Neutrophil (primary cell): Measurements from ENCODE around the gene MYBPC3.
A peak's percentile ranks its signal among the peaks of the same experiment; 100 is the strongest.

Source experiments
- H3K27ac ChIP-seq: fragments of 200-600 bp; sonication (generic); 2 replicates; pipeline ENCODE4 v1.5.1; 2016; ENCODE audit warnings: mild to moderate bottlenecking, moderate library complexity
- H3K27me3 ChIP-seq: fragments of 200-600 bp; sonication (generic); 2 replicates; pipeline ENCODE4 v1.6.0; 2016; ENCODE audit warnings: mild to moderate bottlenecking
- H3K36me3 ChIP-seq: fragments of 200-600 bp; sonication (generic); 2 replicates; pipeline ENCODE4 v1.5.1; 2017
- H3K4me1 ChIP-seq, 2 experiments: fragments of 200-600 bp in 1 of 2; sonication (generic) in 1 of 2; 1 replicate in 1 of 2; 2 replicates in 1 of 2; pipeline versions ENCODE4 v1.5.1 to v1.6.1; 2013 to 2016; ENCODE audit warnings: low read depth in 1 of 2, low read length in 1 of 2, mild to moderate bottlenecking in 1 of 2, moderate library complexity in 1 of 2; ENCODE audit not compliant: control insufficient read depth in 1 of 2, insufficient read depth in 1 of 2
- H3K4me3 ChIP-seq, 2 experiments: fragments of 200-600 bp in 1 of 2; sonication (generic) in 1 of 2; 1 replicate in 1 of 2; 2 replicates in 1 of 2; pipeline ENCODE4 v1.5.1; 2013 to 2016; ENCODE audit warnings: low read depth in 1 of 2, low read length in 1 of 2, mild to moderate bottlenecking in 1 of 2, moderate library complexity in 1 of 2
- H3K9me3 ChIP-seq: fragments of 200-600 bp; sonication (generic); 2 replicates; pipeline ENCODE4 v1.5.1; 2016
- CTCF ChIP-seq: fragments of 200-600 bp; sonication (generic); IDR thresholded peaks from 2 replicates; pipeline ENCODE4 v1.5.1; 2016; ENCODE audit warnings: antibody characterized with exemption

The MYBPC3 gene

GRCh38 chr11:47392546-47393162 lies 40.2 kb upstream of the MYBPC3 start:
- H3K27ac ChIP-seq: peak overlapping the region; percentile 99

GRCh38 chr11:47391711-47392432 lies 39.4 kb upstream of the MYBPC3 start:
- no peaks in the 10 kb centered on the region for H3K9me3 ChIP-seq
- H3K36me3 ChIP-seq: no peaks in the 10 kb centered on the region
- peak overlapping the region; percentile 99 for H3K27ac ChIP-seq
- peak overlapping the region; percentile 78 to 92 for H3K4me3 ChIP-seq
- TF ChIP-seq CTCF: no peak
- peaks cover 94 to 96% of the 10 kb centered on the region in 2 experiments for H3K4me1 ChIP-seq
- H3K27me3 ChIP-seq: no peaks in the 10 kb centered on the region

More at GRCh38 chr11:47392546-47393162, 40.2 kb upstream of the MYBPC3 start:
- no peak for TF ChIP-seq CTCF
- Histone ChIP-seq H3K4me3 (peak overlapping the region; percentile 78 to 92), H3K9me3 (no peaks in the 10 kb centered on the region), H3K4me1 (peaks cover 94% of the 10 kb centered on the region in 2 experiments), H3K27me3 (no peaks in the 10 kb centered on the region), H3K36me3 (no peaks in the 10 kb centered on the region)

- Histone ChIP-seq H3K9me3 (no peaks in the 10 kb centered on the region), H3K27me3 (no peaks in the 10 kb centered on the region), H3K4me1 (peaks cover 97% of the 10 kb centered on the region in 2 experiments), H3K36me3 (no peaks in the 10 kb centered on the region), H3K27ac (peak overlapping the region; percentile 99), H3K4me3 (peak overlapping the region; percentile 78 to 92)
- TF ChIP-seq CTCF: no peak
These were observed 38.6 kb upstream of the MYBPC3 start for GRCh38 chr11:47391077-47391583.

- Histone ChIP-seq H3K4me3 (peak overlapping the region; percentile 78 to 92), H3K27ac (peak overlapping the region; percentile 99), H3K4me1 (peaks cover 93 to 95% of the 10 kb centered on the region in 2 experiments), H3K27me3 (no peaks in the 10 kb centered on the region), H3K9me3 (no peaks in the 10 kb centered on the region), H3K36me3 (no peaks in the 10 kb centered on the region)
- no peak for TF ChIP-seq CTCF
These were observed 37.9 kb upstream of the MYBPC3 start for GRCh38 chr11:47390422-47390760.

- Histone ChIP-seq H3K27ac (peak overlapping the region; percentile 99), H3K4me1 (peaks cover 90 to 92% of the 10 kb centered on the region in 2 experiments), H3K36me3 (no peaks in the 10 kb centered on the region), H3K27me3 (no peaks in the 10 kb centered on the region), H3K4me3 (peak overlapping the region; percentile 78 to 92), H3K9me3 (no peaks in the 10 kb centered on the region)
- no peak for TF ChIP-seq CTCF
These were observed 37.3 kb upstream of the MYBPC3 start for GRCh38 chr11:47389577-47390421.
